ENCODE data around the gene RNF128. TPM values are rescaled to one million over a fixed set of nuclear protein-coding genes. Genes with fewer than 3 reads are reported as not detected.

RNF128 gene
- total RNA-seq, 6 experiments from 2014 or later = 39.4 to 48.7 (median 45.4) TPM

GRCh38 chrX:106783716-106784115 is 57.2 kb downstream of the RNF128 start:
- no peak for ATAC-seq
- Histone ChIP-seq H3K27me3 (no peaks in the 10 kb centered on the region), H3K4me3 (no peak overlapping the region), H3K4me1 (peaks cover 0 to 15% (median 2%) of the 10 kb centered on the region in 4 donors), H3K36me3 (no peaks in the 10 kb centered on the region), H3K9me3 (no peaks in the 10 kb centered on the region), H3K27ac (no peak overlapping the region)
- TF ChIP-seq CTCF (IDR thresholded peaks at IDR 0.05) = no peak
- no peak for TF ChIP-seq POLR2A (IDR thresholded peaks at IDR 0.05)
- intact Hi-C loops (cut with DNase I) = no loop called here
- 40% methylated on average over 4 of the region's 7 CpGs for WGBS (ENCODE audit: insufficient coverage, low coverage, low lambda C conversion rate, missing lambda C conversion rate)
- no peak for DNase-seq

GRCh38 chrX:106791495-106791894 is 65.0 kb downstream of the RNF128 start:
- intact Hi-C loops (cut with DNase I) = no loop called here
- no peak overlapping the region for H3K4me3 ChIP-seq
- ATAC-seq = peak in 1 of 4 donors; percentile 34

GRCh38 chrX:106802063-106802387 is 75.5 kb downstream of the RNF128 start:
- WGBS (ENCODE audit: insufficient coverage, low coverage, low lambda C conversion rate, missing lambda C conversion rate) = 18% methylated on average over 11 of the region's 11 CpGs
- Histone ChIP-seq H3K9me3 (no peaks in the 10 kb centered on the region), H3K4me1 (no peaks in the 10 kb centered on the region), H3K36me3 (no peaks in the 10 kb centered on the region), H3K4me3 (peak overlapping the region; percentile 44 to 59 (median 58)), H3K27me3 (no peaks in the 10 kb centered on the region), H3K27ac (peak overlapping the region in 1 of 3 donors; percentile 3)
- TF ChIP-seq CTCF (IDR thresholded peaks at IDR 0.05) = no peak
- TF ChIP-seq POLR2A (IDR thresholded peaks at IDR 0.05) = no peak
- DNase-seq (no peak), ATAC-seq (peak; percentile 40 to 59 (median 52))
- intact Hi-C loops (cut with DNase I) = no loop called here

More at GRCh38 chrX:106791495-106791894, 65.0 kb downstream of the RNF128 start:
- TF ChIP-seq CTCF (IDR thresholded peaks at IDR 0.05) = peak; percentile 24 to 49 (median 38)
- no peak for TF ChIP-seq POLR2A (IDR thresholded peaks at IDR 0.05)
- Histone ChIP-seq H3K27ac (no peak overlapping the region), H3K4me1 (no peaks in the 10 kb centered on the region), H3K36me3 (no peaks in the 10 kb centered on the region), H3K9me3 (no peaks in the 10 kb centered on the region), H3K27me3 (no peaks in the 10 kb centered on the region)
- WGBS (ENCODE audit: insufficient coverage, low coverage, low lambda C conversion rate, missing lambda C conversion rate) = 0% methylated on average over 1 of the region's 1 CpG
- DNase-seq = no peak

- WGBS (ENCODE audit: insufficient coverage, low coverage, low lambda C conversion rate, missing lambda C conversion rate) = 19% methylated on average over 24 of the region's 36 CpGs
- no peaks in the 10 kb centered on the region for H3K27me3 ChIP-seq
- H3K9me3 ChIP-seq = no peaks in the 10 kb centered on the region
- no peaks in the 10 kb centered on the region for H3K36me3 ChIP-seq
- H3K27ac ChIP-seq = peak within 1 kb of the TSS in 2 of 3 donors; percentile 49 to 67
- H3K4me3 ChIP-seq = peak within 1 kb of the TSS; percentile 44 to 59 (median 58)
- no peaks in the 10 kb centered on the region for H3K4me1 ChIP-seq
- intact Hi-C loops (cut with DNase I) = no loop called here
- ATAC-seq (peak; percentile 97 to 99 (median 98)), DNase-seq (peak; percentile 71 to 86 (median 83))
- TF ChIP-seq POLR2A (IDR thresholded peaks at IDR 0.05) = no peak
- no peak for TF ChIP-seq CTCF (IDR thresholded peaks at IDR 0.05)
Observed at GRCh38 chrX:106802388-106803275, 76.1 kb downstream of the RNF128 start, which contains the start of gene TBC1D8B. Gene TBC1D8B (plus strand): TSS chrX:106802673. CDS start chrX:106802854, 181 bp downstream.
